H9 (cell line): ENCODE data around the gene RTP1. TPM values are rescaled to one million over a fixed set of nuclear protein-coding genes. Genes with fewer than 3 reads are reported as not detected.

Experiments
- DNase-seq: peaks from one replicate; pipeline ENCODE4 v3.0.0-alpha.2; 2017
- H2AFZ ChIP-seq: one replicate; pipeline ENCODE4 v1.6.1; 2013; ENCODE audit warnings: mild to moderate bottlenecking, low read length, control low read depth, moderate library complexity
- H2AK5ac ChIP-seq: 2 replicates; pipeline ENCODE4 v1.6.1; 2013; ENCODE audit warnings: low read length, control low read depth, mixed read lengths; ENCODE audit not compliant: insufficient read length
- H2BK120ac ChIP-seq: one replicate; pipeline ENCODE4 v1.6.1; 2013; ENCODE audit warnings: low read depth, mild to moderate bottlenecking, low read length, control low read depth, inconsistent platforms; ENCODE audit not compliant: poor library complexity, severe bottlenecking
- H2BK12ac ChIP-seq: 2 replicates; pipeline ENCODE4 v1.6.1; 2013; ENCODE audit warnings: low read length, control low read depth, mixed read lengths, low read depth; ENCODE audit not compliant: insufficient read length
- H2BK15ac ChIP-seq: 2 replicates; pipeline ENCODE4 v1.6.1; 2013; ENCODE audit warnings: low read depth, low read length, control low read depth
- H2BK20ac ChIP-seq: one replicate; pipeline ENCODE4 v1.6.1; 2013; ENCODE audit warnings: low read depth, mild to moderate bottlenecking, low read length, control low read depth, inconsistent platforms; ENCODE audit not compliant: poor library complexity, severe bottlenecking
- H2BK5ac ChIP-seq: 2 replicates; pipeline ENCODE4 v1.6.1; 2013; ENCODE audit warnings: low read length, control low read depth, mixed read lengths; ENCODE audit not compliant: insufficient read length
- H3K14ac ChIP-seq: 2 replicates; pipeline ENCODE4 v1.6.1; 2013; ENCODE audit warnings: low read length, control low read depth; ENCODE audit not compliant: insufficient read depth
- H3K18ac ChIP-seq: 2 replicates; pipeline ENCODE4 v1.6.1; 2013; ENCODE audit warnings: low read depth, mild to moderate bottlenecking, mixed read lengths, low read length, control low read depth; ENCODE audit not compliant: insufficient read length
- H3K23ac ChIP-seq: 2 replicates; pipeline ENCODE4 v1.6.1; 2013; ENCODE audit warnings: low read length, control low read depth, mixed read lengths, low read depth; ENCODE audit not compliant: insufficient read length
- H3K23me2 ChIP-seq: 2 replicates; pipeline ENCODE4 v1.6.1; 2013; ENCODE audit warnings: low read depth, mild to moderate bottlenecking, mixed read lengths, low read length, control low read depth; ENCODE audit not compliant: insufficient read length, poor library complexity, severe bottlenecking
- H3K27ac ChIP-seq: 2 replicates; pipeline ENCODE4 v1.5.1; 2013; ENCODE audit warnings: low read length, control low read depth, mixed read lengths, low read depth; ENCODE audit not compliant: insufficient read length
- H3K27me3 ChIP-seq: 2 replicates; pipeline ENCODE4 v1.6.1; 2013; ENCODE audit warnings: low read length, control low read depth, inconsistent platforms; ENCODE audit not compliant: insufficient read depth
- H3K4ac ChIP-seq: 2 replicates; pipeline ENCODE4 v1.6.1; 2013; ENCODE audit warnings: low read depth, mild to moderate bottlenecking, control low read depth, inconsistent platforms, low read length, moderate library complexity
- H3K4me1 ChIP-seq: 2 replicates; pipeline ENCODE4 v1.6.1; 2013; ENCODE audit warnings: low read length, control low read depth, inconsistent platforms; ENCODE audit not compliant: insufficient read depth
- H3K4me2 ChIP-seq: 2 replicates; pipeline ENCODE4 v1.6.1; 2013; ENCODE audit warnings: low read length, control low read depth, mixed read lengths; ENCODE audit not compliant: insufficient read length, insufficient read depth
- H3K56ac ChIP-seq: 2 replicates; pipeline ENCODE4 v1.6.1; 2013; ENCODE audit warnings: low read depth, mild to moderate bottlenecking, mixed read lengths, low read length, control low read depth; ENCODE audit not compliant: insufficient read length
- H3K79me1 ChIP-seq: 2 replicates; pipeline ENCODE4 v1.6.1; 2013; ENCODE audit warnings: low read depth, mild to moderate bottlenecking, moderate library complexity, low read length, control low read depth, inconsistent platforms; ENCODE audit not compliant: insufficient read depth, poor library complexity, severe bottlenecking
- H3K79me2 ChIP-seq: 2 replicates; pipeline ENCODE4 v1.6.1; 2013; ENCODE audit warnings: low read length, control low read depth, inconsistent platforms; ENCODE audit not compliant: insufficient read depth
- H3K9ac ChIP-seq: 2 replicates; pipeline ENCODE4 v1.6.1; 2013; ENCODE audit warnings: low read length, control low read depth, mixed read lengths; ENCODE audit not compliant: insufficient read length; ENCODE audit errors: extremely low read depth
- H3K9me3 ChIP-seq: one replicate; pipeline ENCODE4 v1.6.1; 2013; ENCODE audit warnings: low read depth, low read length, inconsistent platforms; ENCODE audit not compliant: control insufficient read depth
- H3T11ph ChIP-seq: one replicate; pipeline ENCODE4 v1.6.1; 2013; ENCODE audit warnings: mild to moderate bottlenecking, low read length, control low read depth, inconsistent platforms
- H4K20me1 ChIP-seq: one replicate; pipeline ENCODE4 v1.6.1; 2013; ENCODE audit not compliant: control insufficient read depth, insufficient read length, insufficient read depth
- H4K5ac ChIP-seq: 2 replicates; pipeline ENCODE4 v1.6.1; 2013; ENCODE audit warnings: low read depth, mild to moderate bottlenecking, mixed read lengths, low read length, control low read depth; ENCODE audit not compliant: insufficient read length
- H4K8ac ChIP-seq: replicated peaks from 2 replicates; pipeline ENCODE4 v1.6.1; 2013; ENCODE audit warnings: low read length, control low read depth, mixed read lengths, low read depth; ENCODE audit not compliant: insufficient read length
- H4K91ac ChIP-seq: 2 replicates; pipeline ENCODE4 v1.6.1; 2013; ENCODE audit warnings: low read depth, mild to moderate bottlenecking, moderate library complexity, mixed read lengths, low read length, control low read depth; ENCODE audit not compliant: insufficient read length
- H3K27ac Mint-ChIP-seq, 3 experiments: 2 replicates in 2 of 3; 3 replicates in 1 of 3; pipeline ENCODE4 v1.8.0; 2020 to 2021; ENCODE audit warnings: mixed read lengths in 3 of 3, mild to moderate bottlenecking in 1 of 3, moderate library complexity in 1 of 3
- H3K27me3 Mint-ChIP-seq: 2 replicates; pipeline ENCODE4 v1.8.0; 2021; ENCODE audit warnings: low read depth, mild to moderate bottlenecking, moderate library complexity, mixed read lengths
- H3K36me3 Mint-ChIP-seq, 3 experiments: 2 replicates in 2 of 3; 3 replicates in 1 of 3; pipeline ENCODE4 v1.8.0; 2020 to 2021; ENCODE audit warnings: low read depth in 3 of 3, mixed read lengths in 3 of 3; ENCODE audit not compliant: insufficient read depth in 1 of 3
- H3K4me1 Mint-ChIP-seq, 2 experiments: 2 replicates each; pipeline ENCODE4 v1.8.0; 2020; ENCODE audit warnings: mixed read lengths in 2 of 2
- H3K4me3 Mint-ChIP-seq, 2 experiments: 2 replicates in 1 of 2; 3 replicates in 1 of 2; pipeline ENCODE4 v1.8.0; 2020 to 2021; ENCODE audit warnings: mild to moderate bottlenecking in 2 of 2, mixed read lengths in 2 of 2, moderate library complexity in 1 of 2
- H3K9me3 Mint-ChIP-seq, 2 experiments: 2 replicates in 1 of 2; 3 replicates in 1 of 2; pipeline ENCODE4 v1.8.0; 2020; ENCODE audit warnings: mild to moderate bottlenecking in 2 of 2, mixed read lengths in 2 of 2, moderate library complexity in 1 of 2
- WGBS: extraction: QIAGEN DNeasy Blood & Tissue Kit; methylation state at CpG from one replicate; pipeline ENCODE4 v1.1.7; 2013; ENCODE audit warnings: missing lambda C conversion rate, low lambda C conversion rate, mixed read lengths; ENCODE audit not compliant: insufficient read length; ENCODE audit errors: extremely low coverage; 5-methylcytosine and 5-hydroxymethylcytosine counted together
- total RNA-seq: library from RNA; stranded (reverse); gene quantifications from 2 replicates; pipeline ENCODE4 v1.2.1, GENCODE V29; 2021
- TF ChIP-seq, protein P1 (sequence below): fragments of 200-600 bp; sonication (generic); conservative IDR thresholded peaks from 3 replicates; pipeline ENCODE4 v1.8.0; 2021; ENCODE audit warnings: antibody characterized with exemption, mild to moderate bottlenecking

Gene RTP1
- total RNA-seq, 1 experiment from 2014 or later = 6.6 TPM

DNA sequence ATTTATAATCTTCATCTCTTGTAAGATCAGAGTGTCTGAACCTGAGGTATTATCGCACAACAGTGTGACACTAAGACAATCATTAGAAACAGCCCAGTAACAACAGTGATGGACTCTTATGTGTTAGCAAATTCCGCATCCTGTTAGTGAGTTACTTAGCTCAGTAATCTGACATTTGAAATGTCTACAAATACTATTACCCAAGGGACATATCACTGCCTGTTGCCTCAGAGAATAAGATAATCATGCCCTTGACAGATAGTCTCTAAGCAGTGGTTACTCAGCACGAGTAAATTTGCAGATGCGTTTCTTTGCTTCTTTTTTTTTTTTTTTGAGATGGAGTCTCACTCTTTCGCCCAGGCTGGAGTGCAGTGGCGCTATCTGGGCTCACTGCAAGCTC lies 13.4 kb upstream of the RTP1 start:
- no peak overlapping the region for H3K56ac ChIP-seq
- no peak overlapping the region for H3K23ac ChIP-seq
- H3K18ac ChIP-seq = no peak overlapping the region
- Mint-ChIP-seq H3K9me3 (peaks cover 0 to 2% of the 10 kb centered on the region in 2 experiments; a peak in 1 of 5 replicates), H3K36me3 (peaks cover 0 to 17% (median 0%) of the 10 kb centered on the region in 3 experiments; a peak in 3 of 7 replicates), H3K4me3 (no peak overlapping the region), H3K27me3 (peaks cover 2% of the 10 kb centered on the region; the same call in 1 of the 2 replicates), H3K27ac (peak overlapping the region in 2 of 3 experiments; percentile 84 to 99; a peak in 3 of 7 replicates), H3K4me1 (peaks cover 72 to 80% of the 10 kb centered on the region in 2 experiments)
- no peak overlapping the region for H2AFZ ChIP-seq
- no peak overlapping the region for H3K14ac ChIP-seq
- TF ChIP-seq, protein P1, sequence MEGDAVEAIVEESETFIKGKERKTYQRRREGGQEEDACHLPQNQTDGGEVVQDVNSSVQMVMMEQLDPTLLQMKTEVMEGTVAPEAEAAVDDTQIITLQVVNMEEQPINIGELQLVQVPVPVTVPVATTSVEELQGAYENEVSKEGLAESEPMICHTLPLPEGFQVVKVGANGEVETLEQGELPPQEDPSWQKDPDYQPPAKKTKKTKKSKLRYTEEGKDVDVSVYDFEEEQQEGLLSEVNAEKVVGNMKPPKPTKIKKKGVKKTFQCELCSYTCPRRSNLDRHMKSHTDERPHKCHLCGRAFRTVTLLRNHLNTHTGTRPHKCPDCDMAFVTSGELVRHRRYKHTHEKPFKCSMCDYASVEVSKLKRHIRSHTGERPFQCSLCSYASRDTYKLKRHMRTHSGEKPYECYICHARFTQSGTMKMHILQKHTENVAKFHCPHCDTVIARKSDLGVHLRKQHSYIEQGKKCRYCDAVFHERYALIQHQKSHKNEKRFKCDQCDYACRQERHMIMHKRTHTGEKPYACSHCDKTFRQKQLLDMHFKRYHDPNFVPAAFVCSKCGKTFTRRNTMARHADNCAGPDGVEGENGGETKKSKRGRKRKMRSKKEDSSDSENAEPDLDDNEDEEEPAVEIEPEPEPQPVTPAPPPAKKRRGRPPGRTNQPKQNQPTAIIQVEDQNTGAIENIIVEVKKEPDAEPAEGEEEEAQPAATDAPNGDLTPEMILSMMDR = no peak
- peaks cover 20% of the 10 kb centered on the region for H3K4me1 ChIP-seq
- no peak overlapping the region for H2BK120ac ChIP-seq
- no peak overlapping the region for H3K9ac ChIP-seq
- no peak overlapping the region for H4K5ac ChIP-seq
- H3T11ph ChIP-seq = no peak overlapping the region
- no peaks in the 10 kb centered on the region for H3K23me2 ChIP-seq
- no peak overlapping the region for H2BK15ac ChIP-seq
- H4K20me1 ChIP-seq = no peaks in the 10 kb centered on the region
- H4K8ac ChIP-seq = no peak overlapping the region
- H3K4me2 ChIP-seq = no peak overlapping the region
- peaks cover 6% of the 10 kb centered on the region; the same call in 1 of the 2 replicates for H3K79me2 ChIP-seq
- peak overlapping the region; percentile 82 for H2BK12ac ChIP-seq
- no peak overlapping the region for H4K91ac ChIP-seq
- no peak overlapping the region for H2BK20ac ChIP-seq
- H3K27ac ChIP-seq = peak overlapping the region; percentile 95
- WGBS = no CpG with 5 or more reads among the region's 6 CpGs
- DNase-seq = no peak
- H3K4ac ChIP-seq = no peak overlapping the region
- no peaks in the 10 kb centered on the region for H3K79me1 ChIP-seq
- no peaks in the 10 kb centered on the region for H3K27me3 ChIP-seq
- H2AK5ac ChIP-seq = no peak overlapping the region
- H2BK5ac ChIP-seq = no peak overlapping the region
- no peaks in the 10 kb centered on the region for H3K9me3 ChIP-seq
